Endothelial cell of umbilical vein (primary cell): ENCODE results near the gene PRAMEF12. TPM values are rescaled to one million over a fixed set of nuclear protein-coding genes. Genes with fewer than 3 reads are reported as not detected.
"Not testable (repeated sequence)": the region's sequence is repeated elsewhere in the genome, so short reads cannot be mapped to it uniquely, and the experiment has no call there.

Experiments used
- BruUV-seq: library from RNA; stranded (reverse); fragments of 400-500 nt; replicated peaks from 2 replicates; lab custom pipeline; 2021; lab: Mats Ljungman, UMichigan
- CTCF ChIA-PET: fragments of 300-600, 350-600 bp; sonication (Branson Sonifier 250); formaldehyde crosslinking; loops from one replicate; lab custom pipeline; 2021; ENCODE audit warnings: antibody characterized with exemption, inconsistent platforms; lab: Charles Lee
- POLR2A ChIA-PET: fragments of 300-600, 350-600 bp; sonication (Branson Sonifier 250); formaldehyde crosslinking; loops from one replicate; lab custom pipeline; 2021; ENCODE audit warnings: antibody characterized with exemption, inconsistent platforms; lab: Charles Lee
- DNase-seq: peaks from one replicate; pipeline ENCODE4 v3.0.0-alpha.2; 2011; ENCODE audit warnings: low read depth, low spot score
- FAIRE-seq: peaks from 2 replicates; lab custom pipeline; 2011; peaks lifted over from hg19 to GRCh38; lab: Jason Lieb, UNC
- H2AFZ ChIP-seq: 2 replicates; pipeline ENCODE4 v1.6.0; 2012; ENCODE audit warnings: low read depth, low read length, control low read depth, inconsistent platforms
- H3K27ac ChIP-seq: 2 replicates; pipeline ENCODE4 v1.5.1; 2011; ENCODE audit warnings: low read depth, mild to moderate bottlenecking, control low read depth, low read length, moderate library complexity; ENCODE audit not compliant: insufficient read depth
- H3K27me3 ChIP-seq, 2 experiments: 2 replicates each; pipeline versions ENCODE4 v1.6.0 to v1.6.1; 2011; ENCODE audit warnings: low read length in 2 of 2, mixed read lengths in 1 of 2; ENCODE audit not compliant: control insufficient read depth in 2 of 2, insufficient read depth in 2 of 2
- H3K36me3 ChIP-seq, 2 experiments: 2 replicates in 1 of 2; 3 replicates in 1 of 2; pipeline ENCODE4 v1.5.1; 2011; ENCODE audit warnings: low read length in 2 of 2, mild to moderate bottlenecking in 1 of 2, moderate library complexity in 1 of 2; ENCODE audit not compliant: control insufficient read depth in 2 of 2, insufficient read depth in 2 of 2; ENCODE audit errors: extremely low read depth in 1 of 2
- H3K4me1 ChIP-seq: 3 replicates; pipeline ENCODE4 v1.5.1; 2011; ENCODE audit warnings: mild to moderate bottlenecking, low read length; ENCODE audit not compliant: control insufficient read depth, insufficient read depth; ENCODE audit errors: extremely low read depth
- H3K4me2 ChIP-seq: 2 replicates; pipeline ENCODE4 v1.6.1; 2011; ENCODE audit warnings: low read length, control low read depth, mixed read lengths; ENCODE audit not compliant: insufficient read depth
- H3K4me3 ChIP-seq, 3 experiments: fragments of 200-600 bp in 1 of 3; sonication (generic), shearing (Covaris generic) in 1 of 3; replicated peaks in 1 of 3; 2 replicates each; pipeline ENCODE4 v1.5.1; 2011 to 2016; ENCODE audit warnings: control low read depth in 3 of 3, low read length in 3 of 3, mild to moderate bottlenecking in 2 of 3, inconsistent platforms in 1 of 3, low read depth in 1 of 3, moderate library complexity in 1 of 3; ENCODE audit not compliant: insufficient read depth in 1 of 3
- H3K79me2 ChIP-seq: 2 replicates; pipeline ENCODE4 v1.6.0; 2012; ENCODE audit warnings: low read length, inconsistent platforms; ENCODE audit not compliant: control insufficient read depth, insufficient read depth
- H3K9ac ChIP-seq: replicated peaks from 2 replicates; pipeline ENCODE3; 2011; ENCODE audit warnings: low read length, control low read depth; ENCODE audit not compliant: insufficient read depth; ENCODE audit errors: extremely low read depth
- H3K9me1 ChIP-seq: replicated peaks from 3 replicates; pipeline ENCODE4 v1.6.0; 2011; ENCODE audit warnings: mild to moderate bottlenecking, low read length; ENCODE audit not compliant: control insufficient read depth, insufficient read depth; ENCODE audit errors: extremely low read depth
- H3K9me3 ChIP-seq: replicated peaks from 2 replicates; pipeline ENCODE4 v1.5.1; 2012; ENCODE audit warnings: low read length, inconsistent platforms; ENCODE audit not compliant: control insufficient read depth, insufficient read depth
- H4K20me1 ChIP-seq: replicated peaks from 2 replicates; pipeline ENCODE3; 2011; ENCODE audit warnings: mild to moderate bottlenecking, low read length; ENCODE audit not compliant: control insufficient read depth, insufficient read depth; ENCODE audit errors: extremely low read depth
- CTCF ChIP-seq, 2 donors: IDR thresholded peaks; 1 replicate in 1 of 2; 2 replicates in 1 of 2; pipeline ENCODE4 v1.5.1; 2011; ENCODE audit warnings: low read length in 2 of 2, mild to moderate bottlenecking in 2 of 2, moderate library complexity in 2 of 2, control low read depth in 1 of 2, inconsistent platforms in 1 of 2, low read depth in 1 of 2; ENCODE audit not compliant: insufficient read depth in 1 of 2; ENCODE audit errors: extremely low read depth in 1 of 2
- EZH2 ChIP-seq: IDR thresholded peaks from 2 replicates; pipeline ENCODE4 v1.6.1; 2012; ENCODE audit warnings: borderline replicate concordance, low read depth, mild to moderate bottlenecking, moderate library complexity, low read length, inconsistent platforms; ENCODE audit not compliant: severe bottlenecking
- FOS ChIP-seq: IDR thresholded peaks from 2 replicates; pipeline ENCODE4 v1.6.1; 2011; ENCODE audit warnings: mild to moderate bottlenecking, low read length, moderate library complexity, borderline replicate concordance; ENCODE audit not compliant: insufficient read depth
- GATA2 ChIP-seq: IDR thresholded peaks from 2 replicates; pipeline ENCODE4 v1.7.0; 2011; ENCODE audit warnings: low read depth, mild to moderate bottlenecking, moderate library complexity, mixed read lengths, low read length; ENCODE audit not compliant: insufficient read length, insufficient read depth
- JUN ChIP-seq: IDR thresholded peaks from 2 replicates; pipeline ENCODE4 v1.6.1; 2011; ENCODE audit warnings: borderline replicate concordance, low read depth; ENCODE audit not compliant: insufficient read length, insufficient read depth
- MAX ChIP-seq: IDR thresholded peaks from 2 replicates; pipeline ENCODE4 v1.6.1; 2011; ENCODE audit not compliant: insufficient read depth, insufficient read length
- MYC ChIP-seq: IDR thresholded peaks from one replicate; pipeline ENCODE4 v1.6.1; 2011; ENCODE audit warnings: mild to moderate bottlenecking, low read depth, low read length
- POLR2A ChIP-seq: IDR thresholded peaks from 2 replicates; pipeline ENCODE4 v1.6.1; 2012; ENCODE audit warnings: low read depth, mild to moderate bottlenecking, control low read depth, low read length
- POLR2AphosphoS5 ChIP-seq: IDR thresholded peaks from 2 replicates; pipeline ENCODE4 v1.6.1; 2012; ENCODE audit warnings: low read depth, mild to moderate bottlenecking, control low read depth, low read length, moderate library complexity; ENCODE audit not compliant: insufficient read depth
- dilution Hi-C: fragments of 300-500 bp; cut with MboI; formaldehyde crosslinking; loops from one replicate; pipeline ENCODE4 v1.15.0; 2019; ENCODE audit warnings: low sequenced_read_pairs; ENCODE audit not compliant: extremely low pct_ligation_motif_present
- intact Hi-C: fragments of 100-400 bp; cut with micrococcal nuclease; formaldehyde crosslinking; loops from one replicate; pipeline ENCODE4 v1.10.0; 2022
- polyA plus RNA-seq, 4 experiments: library from polyadenylated mRNA; depleted of rRNA in 3 of 4; stranded (reverse) in 3 of 4; unstranded in 1 of 4; fragments of >200 nt; gene quantifications; 2 replicates each; pipeline versions ENCODE4 v1.2.1 to v1.2.3, GENCODE V29; 2011 to 2012; ENCODE audit warnings: missing spikeins in 1 of 4
- total RNA-seq: library from RNA; stranded (reverse); gene quantifications from 2 replicates; pipeline ENCODE4 v1.2.3, GENCODE V29; 2021

Gene PRAMEF12
- total and polyA plus RNA-seq, 2 donors (not counting 3 experiments of a cell fraction or from before 2014, with no cell fraction given): not detected

GRCh38 chr1:12811409-12811784, 37.9 kb downstream of the PRAMEF12 start:
- H3K79me2 ChIP-seq: no peaks in the 10 kb centered on the region
- DNase-seq (no peak), FAIRE-seq (no peak)
- intact Hi-C loops (no loop called here), dilution Hi-C loops (no loop called here)
- no peaks in the 10 kb centered on the region for H3K9me1 ChIP-seq
- no peak overlapping the region for H3K27ac ChIP-seq
- H4K20me1 ChIP-seq: no peaks in the 10 kb centered on the region
- no peak overlapping the region for H3K4me2 ChIP-seq
- H3K4me3 ChIP-seq: no peak overlapping the region
- H3K9ac ChIP-seq: no peak overlapping the region
- H3K27me3 ChIP-seq: no peaks in the 10 kb centered on the region
- H3K36me3 ChIP-seq: no peaks in the 10 kb centered on the region
- no peak for TF ChIP-seq MAX
- no peak for TF ChIP-seq MYC
- no peak for TF ChIP-seq POLR2A
- TF ChIP-seq EZH2: no peak
- TF ChIP-seq POLR2AphosphoS5: no peak
- TF ChIP-seq GATA2: no peak
- no peak for TF ChIP-seq JUN
- no peak for TF ChIP-seq CTCF (IDR thresholded peaks at IDR 0.05; ENCODE audit: extremely low read depth in 1 of 2, insufficient read depth in 1 of 2, low read depth in 1 of 2, low read length in 2 of 2)
- no peak for TF ChIP-seq FOS
- ChIA-PET POLR2A (no interaction called here), CTCF (no interaction called here)
- H3K9me3 ChIP-seq: no peaks in the 10 kb centered on the region
- H2AFZ ChIP-seq: no peak overlapping the region
- BruUV-seq: no TSS peak
- no peaks in the 10 kb centered on the region for H3K4me1 ChIP-seq

GRCh38 chr1:12819061-12819460, 45.5 kb downstream of the PRAMEF12 start:
- POLR2A ChIA-PET, H3K36me3 ChIP-seq, H4K20me1 ChIP-seq, H3K9me3 ChIP-seq, CTCF ChIA-PET, intact Hi-C loops, H3K9ac ChIP-seq, H3K4me2 ChIP-seq, H3K27me3 ChIP-seq, H3K4me1 ChIP-seq, H3K4me3 ChIP-seq, H2AFZ ChIP-seq, FAIRE-seq, H3K79me2 ChIP-seq, BruUV-seq, DNase-seq, dilution Hi-C loops, H3K27ac ChIP-seq, H3K9me1 ChIP-seq: not testable (repeated sequence)
